Inflammatory macrophage treated with lipopolysaccharide for 4 hours (primary cell): ENCODE results near the gene ARHGAP33.
"Not testable (repeated sequence)": the region's sequence is repeated elsewhere in the genome, so short reads cannot be mapped to it uniquely, and the experiment has no call there.

Experiments
- DNase-seq: peaks from one replicate; pipeline ENCODE4 v3.0.0-alpha.2; 2020

Gene ARHGAP33

GRCh38 chr19:35780717-35781116 lies 5.4 kb downstream of the ARHGAP33 start:
- no peak for DNase-seq

- no peak for DNase-seq
Observed at GRCh38 chr19:35781650-35782049, 6.3 kb downstream of the ARHGAP33 start.

GRCh38 chr19:35782589-35782988 lies 7.2 kb downstream of the ARHGAP33 start:
- no peak for DNase-seq

- no peak for DNase-seq
Observed at GRCh38 chr19:35783469-35784434, 8.4 kb downstream of the ARHGAP33 start.

GRCh38 chr19:35784503-35785338 lies 9.4 kb downstream of the ARHGAP33 start:
- DNase-seq: no peak

GRCh38 chr19:35785339-35785627 lies 9.9 kb downstream of the ARHGAP33 start:
- DNase-seq: no peak

GRCh38 chr19:35786299-35787160 lies 11.2 kb downstream of the ARHGAP33 start:
- DNase-seq: no peak

GRCh38 chr19:35787227-35787799 lies 11.9 kb downstream of the ARHGAP33 start:
- no peak for DNase-seq

- no peak for DNase-seq
Observed at GRCh38 chr19:35788205-35788960, 13.0 kb downstream of the ARHGAP33 start.

GRCh38 chr19:35789195-35789977 lies 14.0 kb downstream of the ARHGAP33 start:
- DNase-seq: no peak

- no peak for DNase-seq
Observed at GRCh38 chr19:35789978-35790944, 14.9 kb downstream of the ARHGAP33 start.

- DNase-seq: no peak
Observed at GRCh38 chr19:35790981-35791813, 15.8 kb downstream of the ARHGAP33 start.

GRCh38 chr19:35791814-35792279 lies 16.5 kb downstream of the ARHGAP33 start:
- DNase-seq: no peak

GRCh38 chr19:35792312-35792711 lies 16.9 kb downstream of the ARHGAP33 start:
- no peak for DNase-seq

GRCh38 chr19:35792888-35793287 lies 17.5 kb downstream of the ARHGAP33 start:
- DNase-seq: no peak

GRCh38 chr19:35793381-35794165 lies 18.2 kb downstream of the ARHGAP33 start:
- no peak for DNase-seq

GRCh38 chr19:35795564-35795963 lies 20.2 kb downstream of the ARHGAP33 start:
- DNase-seq: not testable (repeated sequence)
